LNCAP (cell line): ENCODE data around the gene TEX29.

Experiments
- TF ChIP-seq, protein P1 (sequence below): fragments of 450-650 bp; IDR thresholded peaks from 2 replicates; pipeline ENCODE4 v1.5.1; 2017; ENCODE audit warnings: mild to moderate bottlenecking

The TEX29 gene

DNA sequence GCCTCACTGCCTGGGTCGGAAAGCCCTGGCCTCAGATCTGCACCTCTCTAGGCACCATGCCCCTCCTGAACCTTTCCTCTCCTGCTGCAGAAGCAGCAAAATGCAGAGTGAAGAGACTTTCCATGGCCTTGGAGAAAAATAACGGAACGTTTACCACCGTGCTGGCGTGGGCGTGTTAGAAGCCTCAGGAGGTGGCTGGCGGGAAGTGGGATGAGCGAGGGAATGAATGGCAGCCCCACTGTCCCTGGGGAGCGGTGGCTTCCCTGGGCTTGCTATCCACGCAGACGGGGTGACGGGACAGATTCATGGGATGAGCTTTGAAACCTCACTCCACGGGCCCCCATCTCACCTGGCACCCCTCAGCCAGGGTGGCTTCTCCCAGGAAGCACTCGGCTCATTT lies 4.3 kb downstream of the TEX29 start:
- TF ChIP-seq, protein P1, sequence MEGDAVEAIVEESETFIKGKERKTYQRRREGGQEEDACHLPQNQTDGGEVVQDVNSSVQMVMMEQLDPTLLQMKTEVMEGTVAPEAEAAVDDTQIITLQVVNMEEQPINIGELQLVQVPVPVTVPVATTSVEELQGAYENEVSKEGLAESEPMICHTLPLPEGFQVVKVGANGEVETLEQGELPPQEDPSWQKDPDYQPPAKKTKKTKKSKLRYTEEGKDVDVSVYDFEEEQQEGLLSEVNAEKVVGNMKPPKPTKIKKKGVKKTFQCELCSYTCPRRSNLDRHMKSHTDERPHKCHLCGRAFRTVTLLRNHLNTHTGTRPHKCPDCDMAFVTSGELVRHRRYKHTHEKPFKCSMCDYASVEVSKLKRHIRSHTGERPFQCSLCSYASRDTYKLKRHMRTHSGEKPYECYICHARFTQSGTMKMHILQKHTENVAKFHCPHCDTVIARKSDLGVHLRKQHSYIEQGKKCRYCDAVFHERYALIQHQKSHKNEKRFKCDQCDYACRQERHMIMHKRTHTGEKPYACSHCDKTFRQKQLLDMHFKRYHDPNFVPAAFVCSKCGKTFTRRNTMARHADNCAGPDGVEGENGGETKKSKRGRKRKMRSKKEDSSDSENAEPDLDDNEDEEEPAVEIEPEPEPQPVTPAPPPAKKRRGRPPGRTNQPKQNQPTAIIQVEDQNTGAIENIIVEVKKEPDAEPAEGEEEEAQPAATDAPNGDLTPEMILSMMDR: no peak

DNA sequence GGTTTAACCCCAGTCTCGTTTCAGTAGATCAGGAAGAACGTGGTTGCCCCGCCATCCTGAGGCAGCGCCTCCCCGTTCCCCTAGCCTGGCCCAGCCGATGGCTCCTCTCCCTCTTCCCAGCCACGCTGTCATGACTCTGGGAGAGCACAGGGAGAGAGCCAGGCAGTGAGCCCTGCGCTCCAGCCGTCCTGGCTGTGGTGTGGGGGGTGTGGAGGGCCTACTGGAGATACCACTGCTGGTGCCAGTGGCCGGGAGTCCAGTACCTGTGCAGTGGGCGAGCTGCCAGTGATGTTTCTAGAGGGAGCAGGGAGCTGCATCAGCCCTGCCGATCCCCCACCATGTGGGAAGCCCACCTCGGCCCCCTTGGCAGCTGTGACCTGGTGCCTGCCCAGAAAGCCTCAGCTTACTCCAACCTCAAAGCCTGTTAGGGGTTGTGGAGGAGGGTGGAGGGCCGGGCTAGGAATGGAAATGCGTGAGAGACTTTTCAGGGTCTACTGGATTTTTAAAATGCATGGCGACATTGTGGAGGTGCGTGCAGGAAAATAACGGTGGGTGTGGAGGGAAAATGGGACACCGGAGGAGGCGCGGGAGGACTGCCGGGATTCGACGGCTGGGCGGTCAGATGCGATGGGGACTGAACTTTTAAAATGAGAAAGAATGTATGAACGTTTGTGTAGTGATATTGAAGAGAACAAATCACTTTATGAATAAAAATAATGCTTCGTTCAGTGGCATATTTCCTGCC lies 4.9 kb downstream of the TEX29 start:
- TF ChIP-seq, protein P1: no peak

DNA sequence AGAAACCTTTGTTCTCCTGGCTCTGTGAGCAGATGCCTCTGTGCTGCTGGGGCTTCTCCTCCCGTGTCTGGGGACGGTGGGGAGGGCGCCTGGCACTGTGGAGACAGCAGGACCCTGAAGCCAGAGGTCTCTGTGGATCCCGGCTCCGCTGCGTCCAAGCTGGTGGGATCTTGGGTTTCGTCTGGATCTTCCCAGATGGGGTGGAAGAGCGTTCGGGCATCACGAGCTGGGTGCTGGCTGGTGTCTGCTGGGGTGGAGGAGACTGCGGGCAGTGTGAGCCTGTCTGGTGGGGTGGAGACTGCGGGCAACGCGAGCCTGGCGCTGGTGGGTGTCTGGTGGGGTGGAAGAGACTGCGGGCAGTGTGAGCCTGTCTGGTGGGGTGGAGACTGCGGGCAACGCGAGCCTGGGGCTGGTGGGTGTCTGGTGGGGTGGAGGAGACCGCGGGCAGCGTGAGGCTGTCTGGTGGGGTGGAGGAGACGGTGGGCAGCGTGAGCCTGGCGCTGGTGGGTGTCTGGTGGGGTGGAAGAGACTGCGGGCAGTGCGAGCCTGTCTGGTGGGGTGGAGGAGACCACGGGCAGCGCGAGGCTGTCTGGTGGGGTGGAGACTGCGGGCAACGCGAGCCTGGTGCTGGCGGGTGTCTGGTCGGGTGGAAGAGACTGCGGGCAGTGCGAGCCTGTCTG lies 5.6 kb downstream of the TEX29 start:
- TF ChIP-seq, protein P1: no peak

DNA sequence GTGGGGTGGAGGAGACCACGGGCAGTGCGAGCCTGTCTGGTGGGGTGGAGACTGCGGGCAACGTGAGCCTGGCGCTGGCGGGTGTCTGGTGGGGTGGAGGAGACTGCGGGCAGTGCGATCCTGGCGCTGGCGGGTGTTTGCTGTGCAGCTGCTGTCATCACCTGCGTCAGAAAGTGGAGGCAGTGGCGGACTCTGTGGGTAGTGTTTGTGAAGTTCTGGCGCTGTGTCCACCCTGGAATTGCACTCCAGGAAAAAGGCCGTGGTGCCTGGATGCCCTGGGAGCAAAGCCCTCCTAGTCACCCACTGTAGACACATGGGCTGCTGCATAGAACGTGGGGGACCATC lies 6.2 kb downstream of the TEX29 start:
- TF ChIP-seq, protein P1: no peak

DNA sequence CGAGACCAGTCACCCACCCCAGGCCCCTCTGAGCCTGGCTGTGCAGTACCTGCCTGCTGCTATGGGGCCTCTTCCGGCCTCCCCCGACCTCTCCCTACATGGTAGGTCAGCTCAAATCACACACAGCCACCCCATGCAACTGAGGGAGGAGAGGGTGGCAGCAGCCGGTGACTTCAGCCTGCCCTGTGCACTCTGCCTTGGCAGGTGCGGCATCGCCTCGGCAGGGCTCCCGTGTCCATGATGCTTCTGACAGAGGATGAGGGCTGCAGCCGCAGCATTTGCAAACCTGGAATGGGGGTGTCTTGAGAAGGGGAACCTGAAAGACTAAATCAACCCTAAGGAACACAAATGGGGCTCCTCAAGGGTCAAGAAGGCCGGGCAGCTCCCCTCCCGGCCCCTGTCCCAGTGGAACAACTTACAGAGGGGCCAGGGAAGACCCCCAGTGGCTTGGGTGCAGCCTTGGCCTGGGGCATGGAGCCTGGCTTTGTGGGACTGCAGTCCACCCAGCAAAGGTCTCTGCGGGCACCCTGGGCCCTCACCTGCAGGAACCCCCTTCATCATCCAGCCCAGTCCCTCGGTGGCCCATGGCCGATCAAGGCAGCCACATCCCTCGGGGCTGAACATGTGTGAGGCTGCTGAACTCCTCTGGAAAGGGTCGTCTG lies 6.7 kb downstream of the TEX29 start:
- TF ChIP-seq, protein P1: no peak

DNA sequence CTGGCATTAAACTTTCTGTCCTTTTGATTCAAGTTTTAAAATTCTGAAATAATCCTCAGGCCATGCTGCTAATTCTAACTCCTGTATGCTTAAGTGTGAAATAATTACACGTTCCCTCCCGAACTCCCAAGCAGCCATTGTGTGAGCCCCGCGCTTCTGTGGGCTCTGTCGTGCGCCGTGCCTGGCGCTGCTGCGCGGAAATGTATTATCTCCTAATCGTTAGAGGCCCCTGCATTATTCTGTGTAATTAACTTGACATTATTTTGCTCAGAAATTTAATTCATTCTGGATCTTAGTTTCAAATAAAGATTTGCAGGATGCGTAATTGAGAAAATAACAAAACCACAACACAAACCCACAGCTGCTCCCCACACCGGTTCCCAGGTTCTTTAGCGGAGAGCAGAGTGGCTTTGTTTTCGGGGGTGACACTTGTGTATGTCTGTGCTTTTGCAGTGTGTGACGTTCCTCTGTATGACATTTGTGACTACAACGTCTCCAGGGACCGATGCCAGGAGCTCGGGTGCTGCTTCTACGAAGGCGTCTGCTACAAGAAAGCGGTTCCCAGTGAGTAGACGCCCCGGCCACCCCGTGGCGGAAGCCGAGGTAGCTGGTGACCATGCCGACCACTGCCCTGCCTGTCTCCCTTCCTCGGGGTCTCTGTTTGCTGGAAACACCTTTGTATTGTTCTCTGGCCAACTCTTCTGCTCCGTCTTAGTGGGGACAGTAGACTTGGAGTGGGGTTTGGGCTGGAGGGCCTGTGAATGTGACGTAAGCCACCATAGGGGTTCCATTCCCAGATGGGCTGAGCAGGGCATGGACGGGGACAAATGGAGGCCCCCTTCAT lies 7.5 kb downstream of the TEX29 start:
- TF ChIP-seq, protein P1: no peak
